C4-2B (cell line): ENCODE data around the gene ZNF185.

Experiments
- CTCF ChIP-seq: fragments of 450-650 bp; conservative IDR thresholded peaks from 2 replicates; pipeline ENCODE4 v1.5.1; 2017; ENCODE audit warnings: mild to moderate bottlenecking
- ZFX ChIP-seq: fragments of 450-650 bp; IDR thresholded peaks from 2 replicates; pipeline ENCODE4 v1.6.1; 2017

DNA sequence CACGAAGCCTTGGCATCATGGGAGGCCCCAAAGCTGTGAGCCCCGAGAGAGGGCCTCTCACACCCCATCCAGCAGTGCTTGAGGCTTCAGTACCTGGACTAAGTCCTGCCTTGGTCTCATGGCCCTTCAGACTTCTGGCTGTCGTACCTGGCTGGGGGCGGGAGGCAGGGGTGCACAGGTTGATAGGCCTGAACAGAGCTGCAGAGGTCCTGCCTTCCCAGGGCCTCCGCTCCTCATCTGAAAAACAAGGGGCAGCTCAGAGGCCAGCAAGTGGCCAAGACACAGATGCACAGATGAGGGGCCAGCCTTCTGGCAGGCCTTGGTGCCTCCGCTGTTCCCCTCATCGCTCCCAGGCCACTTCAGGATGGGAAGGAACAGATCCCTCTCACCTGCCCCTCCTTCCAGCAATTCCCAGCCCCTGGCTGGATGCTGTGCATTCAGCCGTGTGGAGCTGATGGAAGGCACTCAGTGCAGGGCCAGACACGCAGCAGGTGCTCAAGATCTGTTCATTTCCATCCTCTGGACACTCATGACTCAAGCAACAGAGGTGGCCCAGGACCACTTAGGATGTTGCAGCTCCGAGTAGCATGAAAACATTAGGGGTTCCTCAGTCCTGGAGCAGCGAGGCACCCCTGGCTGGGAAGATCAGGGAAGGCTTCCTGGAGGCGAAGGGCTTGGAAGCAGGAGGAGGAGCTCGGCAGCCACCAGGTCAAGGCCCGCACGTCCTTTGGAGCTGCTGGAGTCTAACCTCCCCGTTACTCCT, 1.4 kb downstream of the ZNF185 start:
- TF ChIP-seq CTCF: no peak
- TF ChIP-seq ZFX: no peak
